T47D (cell line): ENCODE results near the gene IGFBPL1.
"Not testable (repeated sequence)": the region's sequence is repeated elsewhere in the genome, so short reads cannot be mapped to it uniquely, and the experiment has no call there.

ENCODE experiments used
- DNase-seq, 2 experiments: peaks; one replicate each; pipeline versions ENCODE4 v3.0.0 to v3.0.0-alpha.2; 2011 to 2012; ENCODE audit warnings: low read depth in 1 of 2, low spot score in 1 of 2
- JUND ChIP-seq: IDR thresholded peaks from 2 replicates; pipeline ENCODE4 v1.6.1; 2012; ENCODE audit warnings: low read depth
- in situ Hi-C: cut with HindIII; loops from 2 replicates; pipeline ENCODE4 v1.10.0; 2016; ENCODE audit warnings: low sequenced_read_pairs, low pct_unique_long_range_greater_than_20kb

Gene IGFBPL1, protein sequence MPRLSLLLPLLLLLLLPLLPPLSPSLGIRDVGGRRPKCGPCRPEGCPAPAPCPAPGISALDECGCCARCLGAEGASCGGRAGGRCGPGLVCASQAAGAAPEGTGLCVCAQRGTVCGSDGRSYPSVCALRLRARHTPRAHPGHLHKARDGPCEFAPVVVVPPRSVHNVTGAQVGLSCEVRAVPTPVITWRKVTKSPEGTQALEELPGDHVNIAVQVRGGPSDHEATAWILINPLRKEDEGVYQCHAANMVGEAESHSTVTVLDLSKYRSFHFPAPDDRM

DNA sequence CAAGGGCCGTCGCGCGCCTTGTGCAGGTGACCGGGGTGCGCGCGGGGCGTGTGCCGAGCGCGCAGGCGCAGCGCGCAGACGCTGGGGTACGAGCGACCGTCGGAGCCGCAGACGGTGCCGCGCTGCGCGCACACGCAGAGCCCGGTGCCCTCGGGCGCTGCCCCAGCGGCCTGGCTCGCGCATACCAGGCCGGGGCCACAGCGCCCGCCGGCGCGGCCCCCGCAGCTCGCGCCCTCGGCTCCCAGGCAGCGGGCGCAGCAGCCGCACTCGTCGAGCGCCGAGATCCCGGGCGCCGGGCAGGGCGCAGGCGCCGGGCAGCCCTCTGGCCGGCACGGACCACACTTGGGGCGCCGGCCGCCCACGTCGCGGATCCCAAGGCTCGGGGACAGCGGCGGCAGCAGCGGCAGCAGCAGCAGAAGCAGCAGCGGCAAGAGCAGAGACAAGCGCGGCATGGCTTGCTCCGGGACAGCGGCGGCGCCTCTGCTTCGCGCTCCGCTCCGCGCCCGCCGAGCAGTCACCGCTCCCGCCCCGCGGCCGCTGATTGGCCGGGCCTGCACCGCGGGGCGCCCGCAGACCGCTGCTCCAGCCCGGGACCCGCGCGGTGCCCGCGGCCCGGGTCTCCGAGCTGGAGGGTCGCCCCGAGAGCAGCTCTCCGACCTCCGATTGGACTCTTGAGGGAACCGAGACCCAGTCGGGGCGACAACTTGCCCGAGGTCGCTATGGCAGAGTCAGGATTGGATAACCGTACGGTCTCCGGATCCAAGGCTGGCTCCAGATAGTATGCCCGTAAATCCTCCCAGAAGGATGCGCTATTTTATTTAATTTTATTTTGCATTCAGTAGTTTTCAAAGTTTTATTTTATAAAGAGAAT is at the start of gene IGFBPL1:
IGFBPL1 (minus strand) TSS at position 482 of the 871 bp plus-strand sequence; CDS start at position 452, 30 bp downstream.
- DNase-seq: peak; percentile 31 to 78
- no peak for TF ChIP-seq JUND
- in situ Hi-C loops: no loop called here

DNA sequence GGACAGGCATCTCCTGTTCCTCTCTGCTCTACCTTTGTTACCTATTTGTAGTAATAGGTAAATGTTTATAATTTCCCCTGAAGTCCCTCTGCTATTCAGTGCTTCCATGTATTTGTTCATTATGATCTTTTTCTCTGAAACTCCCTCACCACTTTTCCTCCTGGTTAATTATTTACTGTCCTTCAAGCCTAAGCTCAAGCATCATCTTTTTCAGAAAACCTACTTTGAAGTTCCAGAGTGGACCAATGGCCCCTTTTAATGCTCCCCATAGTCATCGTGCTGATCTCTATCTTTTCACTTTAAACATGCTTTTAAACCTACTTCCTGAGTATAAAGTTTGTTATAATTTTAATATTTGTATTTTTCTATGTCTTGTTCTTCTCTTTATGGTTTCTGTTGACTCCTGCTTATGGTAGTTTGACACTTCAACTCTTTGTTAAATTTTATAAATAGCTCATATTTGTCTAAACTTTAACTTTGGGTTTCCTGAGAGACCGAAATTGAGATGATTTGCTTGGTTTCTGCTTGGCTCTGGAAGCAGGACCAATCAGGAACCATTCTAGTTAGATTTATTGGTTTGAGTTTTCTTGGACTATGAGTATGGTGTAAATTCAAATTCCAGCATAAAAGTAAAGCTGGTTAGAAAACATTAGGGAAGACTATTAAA is 48.5 kb upstream of the IGFBPL1 start:
- DNase-seq, in situ Hi-C loops: not testable (repeated sequence)

DNA sequence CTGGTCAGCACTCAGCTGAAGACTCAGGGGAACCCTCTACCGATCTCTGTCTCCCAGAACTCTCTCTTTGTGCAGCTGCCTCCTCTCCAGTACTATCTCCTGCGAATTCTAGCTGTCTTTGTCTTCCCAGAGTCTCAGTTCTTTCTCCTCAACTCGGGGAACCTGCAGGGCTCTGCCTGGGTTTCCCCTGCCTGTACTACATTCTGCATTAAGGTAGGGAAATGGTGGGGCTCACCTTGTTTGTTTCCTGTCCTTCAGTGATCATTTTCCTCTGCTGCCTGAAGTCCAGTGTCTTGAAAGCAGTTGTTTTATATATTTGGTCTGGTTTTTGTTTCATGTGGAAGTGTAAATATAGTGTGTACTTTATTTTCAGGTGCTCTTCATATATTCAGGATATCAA is 43.1 kb upstream of the IGFBPL1 start:
- no peak for TF ChIP-seq JUND
- in situ Hi-C loops: no loop called here
- DNase-seq: no peak

DNA sequence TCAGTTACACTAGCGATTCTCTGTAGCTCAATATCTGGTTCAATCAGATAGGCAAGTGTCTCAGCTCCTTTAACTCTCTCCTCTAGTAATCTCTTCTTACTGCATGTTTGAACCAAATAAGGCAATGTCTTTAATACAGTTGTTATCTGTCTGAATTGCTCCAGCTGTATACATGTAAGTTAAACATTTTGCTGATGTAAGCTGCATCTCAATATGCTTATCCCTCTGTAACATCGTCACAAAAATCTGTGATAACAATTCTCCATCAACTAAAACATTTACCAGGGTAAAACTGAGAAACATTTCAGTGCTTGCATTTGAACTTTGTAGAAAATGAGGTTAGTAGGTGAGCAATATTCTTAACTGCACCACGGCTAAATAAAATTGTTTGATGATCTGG is 29.6 kb upstream of the IGFBPL1 start:
- no peak for DNase-seq
- in situ Hi-C loops: no loop called here
- no peak for TF ChIP-seq JUND

DNA sequence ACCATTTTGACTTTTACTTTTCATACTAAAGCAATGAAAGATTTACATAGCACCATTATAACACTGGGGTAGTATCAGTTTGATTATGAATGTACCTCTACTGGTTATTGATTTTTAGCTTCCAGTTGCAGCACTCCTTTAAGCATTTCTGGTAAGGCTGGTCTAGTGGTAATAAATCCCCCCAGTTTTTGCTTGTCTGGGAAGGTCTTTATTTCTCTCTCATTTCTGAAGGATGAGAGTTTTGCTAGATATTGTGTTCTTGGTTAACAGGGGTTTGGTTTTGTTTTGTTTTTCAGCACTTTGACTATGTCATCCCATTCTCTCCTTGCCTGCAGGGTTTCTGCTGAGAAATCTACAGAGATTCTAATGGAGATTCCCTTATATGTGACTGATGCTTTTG is 26.9 kb upstream of the IGFBPL1 start:
- in situ Hi-C loops: no loop called here
- TF ChIP-seq JUND: no peak
- DNase-seq: no peak

DNA sequence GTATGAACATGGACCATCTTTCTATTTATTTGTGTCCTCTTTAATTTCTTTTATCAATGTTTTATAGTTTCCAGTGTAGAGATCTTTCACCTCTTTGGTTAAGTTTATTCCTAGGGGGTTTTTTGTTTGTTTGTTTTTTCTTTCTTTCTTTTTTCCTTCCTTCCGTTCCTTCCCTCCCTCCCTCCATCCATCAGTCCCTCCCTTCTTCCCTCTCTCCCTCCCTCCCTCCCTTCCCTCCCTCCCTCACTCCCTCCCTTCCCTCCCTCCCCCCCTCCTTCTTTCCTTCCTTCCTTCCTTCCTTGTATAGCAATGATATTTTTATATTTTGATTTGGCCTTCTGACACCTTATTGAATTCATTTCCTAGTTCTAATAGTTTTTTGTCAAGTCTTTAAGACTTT is 23.4 kb upstream of the IGFBPL1 start:
- TF ChIP-seq JUND: no peak
- in situ Hi-C loops: no loop called here
- no peak for DNase-seq

DNA sequence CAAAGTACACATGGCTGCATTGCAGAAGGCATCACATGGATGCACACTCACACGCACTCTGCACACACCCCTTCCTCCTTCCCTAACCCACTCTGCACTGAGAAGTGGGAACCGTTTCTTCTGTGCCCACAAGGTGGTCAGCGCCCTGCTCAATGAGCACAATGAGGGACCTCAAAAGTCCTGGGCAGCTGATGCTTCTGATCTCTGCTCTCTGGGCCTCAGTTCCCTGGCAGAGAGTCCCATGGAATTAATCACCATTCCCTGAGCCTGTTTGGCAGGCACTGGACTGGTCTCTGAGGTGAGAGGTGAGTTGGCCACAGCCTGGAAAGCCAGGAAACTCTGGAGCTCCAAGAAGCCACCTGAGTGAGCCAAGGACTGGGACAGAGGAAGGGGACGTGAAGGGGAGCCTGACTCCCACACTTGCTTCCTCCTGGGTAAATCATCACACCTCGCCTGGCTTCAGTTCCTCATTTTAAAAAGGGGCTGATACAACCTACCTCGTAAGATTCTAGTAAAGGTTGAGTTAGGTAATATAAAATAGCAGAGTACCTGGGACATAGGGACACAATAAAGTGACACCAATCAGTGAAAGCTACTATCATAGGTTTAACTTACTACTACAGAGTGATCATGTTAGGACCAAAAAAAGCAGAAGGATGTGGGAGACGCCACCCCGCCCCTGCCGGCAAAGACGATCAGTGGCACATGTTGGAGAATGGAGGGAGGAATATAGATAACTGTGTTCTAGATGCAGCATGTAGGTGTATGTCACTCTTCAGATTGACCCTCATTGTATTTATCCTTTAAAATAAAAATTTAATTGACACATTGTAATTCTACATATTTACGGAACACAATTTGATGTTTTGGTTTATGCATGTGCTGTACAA is 21.1 kb upstream of the IGFBPL1 start:
- DNase-seq: no peak
- no peak for TF ChIP-seq JUND
- in situ Hi-C loops: no loop called here

DNA sequence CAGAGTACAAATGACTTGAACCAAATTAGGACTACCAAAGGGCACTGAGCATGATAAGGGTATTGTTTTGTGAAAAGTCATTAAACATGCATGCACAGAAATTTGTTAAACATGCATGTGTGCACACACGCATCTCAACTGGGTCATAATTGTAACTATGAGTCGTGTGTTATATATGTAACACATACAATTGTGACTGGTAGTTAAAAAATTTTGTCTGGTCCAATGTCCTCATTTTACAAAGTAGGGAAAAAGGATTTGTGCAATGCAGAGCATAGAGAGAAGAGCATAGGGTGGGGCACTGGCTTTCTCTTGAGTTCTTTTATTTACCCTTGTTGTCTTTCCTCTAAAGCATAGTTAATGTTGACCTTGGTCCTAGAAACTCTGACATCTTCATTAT is 19.3 kb upstream of the IGFBPL1 start:
- TF ChIP-seq JUND: no peak
- in situ Hi-C loops: no loop called here

DNA sequence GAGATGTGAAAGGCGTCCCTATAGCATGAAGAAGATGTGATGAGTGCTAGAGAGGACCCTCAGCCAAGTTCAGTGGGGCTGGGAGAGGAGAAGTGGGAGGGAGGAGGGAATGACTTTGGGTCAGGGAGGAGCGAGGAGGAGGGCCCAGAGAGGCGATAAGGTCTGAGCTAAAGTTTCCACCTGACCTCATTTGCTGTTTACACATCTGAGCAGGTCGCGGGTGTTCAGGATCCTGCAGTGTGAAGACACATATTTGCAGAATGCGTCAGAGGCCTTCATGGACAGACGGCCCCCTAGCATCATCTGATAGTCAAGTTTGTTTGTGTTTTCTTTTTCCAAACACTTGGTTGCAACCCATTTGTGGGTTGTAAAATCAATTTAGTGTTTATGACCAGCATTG is 18.9 kb upstream of the IGFBPL1 start:
- peak; percentile 76; the same call in 1 of the 2 replicates for TF ChIP-seq JUND
- peak in 1 of 2 experiments; percentile 57 for DNase-seq
- in situ Hi-C loops: no loop called here

More for the DNA sequence above, 19.3 kb upstream of the IGFBPL1 start:
- no peak for DNase-seq

DNA sequence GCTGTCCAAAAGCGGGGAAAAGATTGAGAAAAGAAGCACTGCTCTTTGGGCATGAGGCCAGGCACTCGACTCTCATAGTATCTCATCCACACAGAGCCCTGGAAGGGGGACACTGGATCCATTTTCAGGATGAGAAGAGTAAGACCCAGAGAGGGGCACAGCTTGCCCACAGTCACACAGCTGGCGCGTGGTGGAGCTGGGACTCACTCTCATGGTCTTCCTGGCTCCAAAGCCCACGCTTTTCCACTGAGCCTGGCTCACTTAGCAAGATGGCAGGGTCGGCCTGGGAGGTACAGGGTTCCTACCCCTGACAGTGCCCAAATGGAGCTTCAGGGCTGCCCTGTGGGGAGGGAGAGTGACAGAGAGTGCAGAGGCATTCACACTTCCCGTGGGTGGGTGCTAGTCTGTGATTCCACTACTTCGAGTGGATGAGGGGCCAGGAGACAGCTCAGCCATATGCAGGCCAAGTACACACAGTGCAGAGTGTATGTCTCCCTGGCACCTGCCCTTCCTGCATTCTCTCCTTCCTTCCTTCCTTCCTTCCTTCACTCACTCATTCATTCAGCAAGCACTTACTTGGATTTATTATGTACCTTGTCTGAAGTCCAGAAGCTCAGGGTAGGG is 18.3 kb upstream of the IGFBPL1 start:
- in situ Hi-C loops: no loop called here
- no peak for DNase-seq
- TF ChIP-seq JUND: no peak

DNA sequence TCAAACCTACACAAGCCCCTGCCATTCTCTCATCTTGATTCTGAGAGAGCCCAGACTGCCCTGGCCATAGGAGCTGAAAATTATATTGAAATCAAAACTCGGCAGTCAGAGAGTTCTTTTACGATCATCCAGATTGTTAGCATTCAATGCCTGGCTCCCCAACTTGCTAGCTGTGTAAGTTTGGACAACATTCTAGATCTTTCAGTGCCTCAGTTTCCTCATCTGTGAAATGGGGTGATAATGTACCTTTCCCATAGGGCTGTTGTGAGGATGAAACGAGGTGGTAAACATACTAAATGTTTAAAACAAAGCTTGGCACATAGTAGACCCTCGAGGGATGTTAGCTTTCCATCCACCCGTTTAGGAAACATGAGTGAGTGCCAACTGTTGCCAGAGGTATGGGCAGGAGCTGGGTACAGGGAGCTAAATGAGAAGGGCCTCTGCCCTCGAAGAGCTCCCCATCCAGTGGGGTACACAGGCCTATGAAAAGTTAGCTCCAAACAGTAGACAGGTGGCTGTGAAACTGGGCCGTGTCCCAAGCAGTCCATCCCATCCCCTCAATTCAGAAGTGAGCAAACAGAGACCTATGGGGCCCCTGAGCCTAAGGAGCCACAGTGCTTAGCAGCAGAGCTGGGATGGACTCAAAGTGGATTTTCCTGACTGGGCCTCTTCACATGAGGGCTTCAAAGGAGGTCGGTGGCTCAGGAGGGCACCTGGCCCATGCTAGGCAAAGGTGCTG is 17.3 kb upstream of the IGFBPL1 start:
- no peak for TF ChIP-seq JUND
- no peak for DNase-seq
- in situ Hi-C loops: no loop called here
